GM18951 (cell line): ENCODE results near the gene CHAT.

Experiments
- POLR2A ChIP-seq: IDR thresholded peaks from 4 replicates; pipeline ENCODE4 v1.6.1; 2011; ENCODE audit warnings: mild to moderate bottlenecking; ENCODE audit not compliant: insufficient read length, insufficient read depth; ENCODE audit errors: extremely low read depth
- in situ Hi-C: fragments of 300-500 bp; cut with MboI; formaldehyde crosslinking; loops from one replicate; pipeline ENCODE4 v1.12.0; 2022; ENCODE audit warnings: low sequenced_read_pairs, mixed read lengths, inconsistent platforms; ENCODE audit not compliant: unreplicated experiment

The CHAT gene

DNA sequence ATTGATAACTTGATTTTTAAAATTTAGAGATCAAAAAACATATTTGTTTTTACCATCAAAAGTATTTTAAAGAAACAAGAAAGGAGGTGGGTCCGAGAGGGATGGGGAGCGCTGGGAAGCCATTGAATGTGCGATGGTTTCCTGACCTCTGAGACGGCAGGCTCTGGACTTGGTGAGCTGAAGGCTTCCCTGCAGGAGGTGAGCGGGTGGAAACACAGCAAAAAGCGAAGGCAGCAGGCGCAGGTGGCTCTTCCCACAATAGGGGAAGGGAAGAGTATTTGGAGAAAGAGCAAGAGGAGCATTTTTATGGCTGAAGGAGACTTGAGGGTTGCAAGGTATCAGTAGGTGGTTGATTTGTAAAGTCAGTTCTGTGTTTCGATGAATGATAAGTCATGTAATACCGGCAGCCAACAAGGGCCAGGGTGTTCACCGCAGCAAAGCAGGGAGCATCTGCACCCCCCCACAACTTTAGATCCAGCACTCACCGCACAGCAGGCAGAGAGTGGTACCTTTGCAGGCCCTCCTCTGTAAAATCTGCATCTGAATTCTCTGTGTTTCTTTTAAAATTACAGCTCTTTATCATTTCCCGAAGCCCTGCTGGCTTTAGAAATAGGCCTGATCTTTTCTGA is 76.2 kb downstream of the CHAT start:
- TF ChIP-seq POLR2A: no peak
- in situ Hi-C loops: no loop called here

- TF ChIP-seq POLR2A: no peak
- in situ Hi-C loops: no loop called here
Observed at GRCh38 chr10:49690698-49691356, 77.0 kb downstream of the CHAT start.

GRCh38 chr10:49691588-49691987 is 77.8 kb downstream of the CHAT start:
- no peak for TF ChIP-seq POLR2A
- in situ Hi-C loops: no loop called here

- in situ Hi-C loops: no loop called here
- no peak for TF ChIP-seq POLR2A
Observed at GRCh38 chr10:49694466-49694865, 80.6 kb downstream of the CHAT start.

GRCh38 chr10:49696311-49696710 is 82.5 kb downstream of the CHAT start:
- in situ Hi-C loops: no loop called here
- no peak for TF ChIP-seq POLR2A

GRCh38 chr10:49698679-49699078 is 84.8 kb downstream of the CHAT start:
- TF ChIP-seq POLR2A: no peak
- in situ Hi-C loops: no loop called here

- in situ Hi-C loops: no loop called here
- no peak for TF ChIP-seq POLR2A
Observed at GRCh38 chr10:49700211-49700610, 86.4 kb downstream of the CHAT start.

DNA sequence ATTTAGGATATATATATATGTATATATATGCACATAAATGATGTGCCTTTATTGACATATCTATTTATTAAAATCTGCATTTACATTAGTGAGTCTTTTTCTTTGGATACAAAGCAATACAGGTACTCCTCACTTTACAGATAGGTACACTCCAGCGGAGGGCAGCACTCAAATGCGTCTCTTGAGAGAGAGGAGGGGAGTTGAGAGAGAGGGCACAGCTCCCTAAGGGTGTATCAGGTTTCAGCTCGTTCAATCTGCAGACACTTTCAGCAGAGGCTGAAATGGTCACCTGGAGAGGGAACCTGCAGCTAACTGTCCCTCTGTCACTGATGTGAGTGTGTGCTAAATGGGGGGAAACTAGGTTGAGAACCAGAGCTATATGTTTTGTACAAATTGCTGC is 87.2 kb downstream of the CHAT start:
- TF ChIP-seq POLR2A: no peak
- in situ Hi-C loops: no loop called here

DNA sequence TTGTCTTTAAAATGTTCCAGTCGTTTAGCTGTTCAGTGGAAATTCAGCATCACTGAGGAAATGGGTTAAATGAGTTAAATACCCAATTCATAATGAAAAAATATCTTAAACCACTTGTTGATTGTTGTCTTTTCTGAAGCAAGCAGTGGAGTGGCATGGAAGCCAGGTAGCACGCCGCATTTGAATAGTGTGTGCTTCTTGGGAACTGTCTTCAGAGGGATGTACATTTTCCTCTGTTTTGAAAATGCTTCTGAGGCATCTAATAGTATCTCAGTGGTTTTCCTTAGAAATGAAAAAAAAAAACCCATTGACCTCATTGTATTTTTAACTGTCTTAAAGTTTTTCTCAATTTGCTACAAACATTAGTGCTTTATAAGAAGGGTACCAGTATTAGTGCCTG is 93.7 kb downstream of the CHAT start:
- TF ChIP-seq POLR2A: no peak
- in situ Hi-C loops: no loop called here

GRCh38 chr10:49709934-49710333 is 96.1 kb downstream of the CHAT start:
- in situ Hi-C loops: no loop called here

DNA sequence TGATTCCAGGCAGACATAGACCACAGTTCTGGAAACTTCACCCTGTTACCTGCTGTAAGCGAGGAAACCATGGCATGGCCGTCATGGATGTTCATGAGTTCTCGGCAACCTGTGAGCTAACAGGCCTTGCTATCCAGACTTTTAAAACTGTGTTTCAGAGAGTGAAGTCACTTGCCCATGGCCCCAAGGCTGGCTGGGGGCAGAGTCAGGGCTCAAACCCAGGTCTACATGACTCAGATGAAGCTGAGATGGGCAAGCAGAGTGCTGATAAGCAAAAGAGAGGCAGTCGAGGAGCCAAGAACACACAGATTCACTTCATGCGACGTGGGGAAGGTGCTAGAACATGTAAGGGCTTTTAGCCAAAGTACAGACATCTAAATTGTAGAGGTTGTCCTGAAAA is 97.1 kb downstream of the CHAT start:
- in situ Hi-C loops: no loop called here
- no peak for TF ChIP-seq POLR2A

More at GRCh38 chr10:49709934-49710333, 96.1 kb downstream of the CHAT start:
- no peak for TF ChIP-seq POLR2A

DNA sequence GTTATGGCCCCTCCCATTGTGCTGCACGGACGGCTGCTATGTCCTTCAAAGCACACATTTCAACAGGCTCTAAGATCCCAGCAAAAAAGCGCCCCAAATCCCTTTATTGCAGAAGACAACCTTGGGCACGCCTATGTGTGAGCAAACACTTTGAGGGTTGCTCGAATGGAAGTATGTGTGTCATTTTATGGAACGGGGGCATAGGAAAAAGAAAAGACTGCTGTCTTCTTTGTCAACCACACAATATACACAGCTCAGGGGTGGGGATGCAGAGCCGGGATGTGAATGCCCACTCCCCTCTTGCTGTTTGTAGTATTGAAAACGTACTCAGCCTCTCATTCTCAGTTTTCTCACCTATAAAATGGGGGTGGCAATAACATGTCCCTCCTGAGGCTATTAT is 97.6 kb downstream of the CHAT start:
- TF ChIP-seq POLR2A: no peak
- in situ Hi-C loops: no loop called here

- in situ Hi-C loops: no loop called here
- no peak for TF ChIP-seq POLR2A
Observed at GRCh38 chr10:49713266-49713665, 99.4 kb downstream of the CHAT start.
